ENCODE results near the gene ANO6. TPM values are rescaled to one million over a fixed set of nuclear protein-coding genes. Genes with fewer than 3 reads are reported as not detected.
"Not testable (repeated sequence)": the region's sequence is repeated elsewhere in the genome, so short reads cannot be mapped to it uniquely, and the experiment has no call there.

The ANO6 gene
- total RNA-seq, 4 donors from 2014 or later, result 117 to 224 (median 170) TPM

DNA sequence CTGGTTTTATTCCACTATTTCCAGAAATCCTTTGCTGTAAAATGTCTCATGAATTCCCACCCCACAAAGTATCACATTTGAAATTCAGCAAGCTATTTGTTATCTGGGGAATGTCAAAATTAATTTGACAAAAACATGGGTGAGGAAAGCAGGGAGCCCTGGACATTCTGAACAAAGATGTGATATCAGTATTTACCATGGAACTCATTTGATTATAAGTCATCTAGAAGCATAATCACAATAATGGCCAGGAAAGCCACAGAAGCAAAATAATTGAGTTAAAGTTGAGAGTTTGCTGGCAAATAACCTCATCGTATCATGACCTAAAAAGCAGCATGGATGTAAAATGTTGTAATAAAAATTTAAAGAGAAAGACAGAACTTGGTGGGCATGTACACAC, 96.1 kb downstream of the ANO6 start:
- no peak for ATAC-seq
- peaks cover 0 to 22% of the 10 kb centered on the region in 2 donors for H3K36me3 ChIP-seq
- H3K4me1 ChIP-seq, result peaks cover 14 to 40% (median 16%) of the 10 kb centered on the region in 3 donors
- no peaks in the 10 kb centered on the region for H3K9me3 ChIP-seq
- H3K27ac ChIP-seq, result no peak overlapping the region
- TF ChIP-seq CTCF (IDR thresholded peaks at IDR 0.05) (no peak), POLR2AphosphoS5 (IDR thresholded peaks at IDR 0.05) (no peak), POLR2A (IDR thresholded peaks at IDR 0.05) (no peak)
- 88 to 89% methylated on average over 1 of the region's 1 CpG for WGBS, 2 donors (ENCODE audit: low coverage in 1 of 2)
- H3K27me3 ChIP-seq, result no peaks in the 10 kb centered on the region
- no peak overlapping the region for H3K4me3 ChIP-seq

- Histone ChIP-seq H3K36me3 (peaks cover 0 to 22% of the 10 kb centered on the region in 2 donors), H3K4me1 (peaks cover 6 to 22% (median 9%) of the 10 kb centered on the region in 3 donors), H3K27me3 (no peaks in the 10 kb centered on the region), H3K9me3 (no peaks in the 10 kb centered on the region), H3K4me3 (no peak overlapping the region), H3K27ac (no peak overlapping the region)
- ATAC-seq, result no peak
- no peak for TF ChIP-seq CTCF (IDR thresholded peaks at IDR 0.05)
- TF ChIP-seq POLR2A (IDR thresholded peaks at IDR 0.05), result no peak
- TF ChIP-seq POLR2AphosphoS5 (IDR thresholded peaks at IDR 0.05), result no peak
- TF ChIP-seq EP300 (IDR thresholded peaks at IDR 0.05), result no peak
- WGBS, 2 donors (ENCODE audit: low coverage in 1 of 2), result 87% methylated on average over 1 of the region's 1 CpG; no CpG with 5 or more reads in 1 of the 2 donors
Measured at GRCh38 chr12:45314770-45315169, 98.9 kb downstream of the ANO6 start.

DNA sequence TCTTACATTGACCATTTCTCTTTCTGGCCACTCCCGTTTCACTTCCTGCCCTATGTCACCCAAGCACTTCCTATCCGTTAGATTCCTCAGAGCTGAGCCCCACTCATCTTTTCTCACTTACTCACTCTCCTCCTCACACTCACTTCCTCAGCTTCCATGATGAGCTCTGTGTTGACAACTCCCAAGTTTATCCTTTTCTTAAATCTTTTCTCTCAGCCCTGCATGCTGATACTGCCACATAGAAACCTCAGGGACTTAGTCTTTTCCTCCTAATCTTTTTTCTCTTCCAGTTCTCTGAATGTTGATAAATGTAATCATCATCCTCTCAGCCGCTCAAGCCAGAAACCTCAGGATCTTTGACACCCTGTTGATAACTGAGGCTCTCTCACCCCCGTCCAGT, 99.6 kb downstream of the ANO6 start:
- TF ChIP-seq CTCF (IDR thresholded peaks at IDR 0.05) (no peak), EP300 (IDR thresholded peaks at IDR 0.05) (no peak), POLR2A (IDR thresholded peaks at IDR 0.05) (no peak), POLR2AphosphoS5 (IDR thresholded peaks at IDR 0.05) (no peak)

DNA sequence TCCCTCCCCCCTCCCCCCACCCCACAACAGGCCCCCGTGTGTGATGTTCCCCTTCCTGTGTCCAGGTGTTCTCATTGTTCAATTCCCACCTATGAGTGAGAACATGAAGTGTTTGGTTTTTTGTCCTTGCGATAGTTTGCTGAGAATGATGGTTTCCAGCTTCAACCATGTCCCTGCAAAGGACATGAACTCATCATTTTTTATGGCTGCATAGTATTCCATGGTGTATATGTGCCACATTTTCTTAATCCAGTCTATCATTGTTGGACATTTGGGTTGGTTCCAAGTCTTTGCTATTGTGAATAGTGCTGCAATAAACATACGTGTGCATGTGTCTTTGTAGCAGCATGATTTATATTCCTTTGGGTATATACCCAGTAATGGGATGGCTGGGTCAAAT, 101.4 kb downstream of the ANO6 start:
- not testable (repeated sequence) for H3K4me3 ChIP-seq, H3K9me3 ChIP-seq, H3K27me3 ChIP-seq, ATAC-seq, H3K27ac ChIP-seq
- H3K36me3 ChIP-seq, result peaks cover 0 to 22% of the 10 kb centered on the region in 2 donors
- no CpG with 5 or more reads among the region's 3 CpGs for WGBS, 2 donors (ENCODE audit: low coverage in 1 of 2)
- peaks cover 0 to 10% (median 0%) of the 10 kb centered on the region in 3 donors for H3K4me1 ChIP-seq

More for the DNA sequence above, 99.6 kb downstream of the ANO6 start:
- Histone ChIP-seq H3K9me3 (no peaks in the 10 kb centered on the region), H3K4me1 (peaks cover 2 to 16% (median 2%) of the 10 kb centered on the region in 3 donors), H3K27me3 (no peaks in the 10 kb centered on the region), H3K36me3 (peaks cover 0 to 22% of the 10 kb centered on the region in 2 donors), H3K4me3 (no peak overlapping the region), H3K27ac (peak overlapping the region in 1 of 4 donors; percentile 3)
- ATAC-seq, result no peak
- 98 to 100% methylated on average over 4 of the region's 4 CpGs for WGBS, 2 donors (ENCODE audit: low coverage in 1 of 2)

DNA sequence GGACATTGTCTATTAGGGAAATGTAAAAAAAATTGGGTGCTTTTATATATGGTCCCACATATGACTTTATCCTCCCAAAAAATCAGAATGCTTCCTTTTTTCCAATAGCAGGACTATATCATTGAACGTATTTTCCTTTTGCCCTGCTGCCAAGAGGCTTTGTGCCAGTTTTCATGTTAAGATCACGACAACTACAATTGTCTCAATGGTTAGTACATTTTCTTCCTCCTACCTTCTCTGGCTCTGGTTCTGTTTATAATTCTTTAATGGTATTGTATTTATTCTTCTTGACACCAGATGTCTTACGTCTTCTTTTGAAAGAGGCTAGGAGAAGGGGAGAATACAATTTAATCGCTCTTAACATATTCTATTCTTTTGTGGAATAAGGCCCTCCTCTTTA, 106.9 kb downstream of the ANO6 start:
- no peak for ATAC-seq
- H3K4me1 ChIP-seq, result peaks cover 6 to 53% (median 7%) of the 10 kb centered on the region in 3 donors
- 20 to 29% methylated on average over 2 to 4 of the region's 4 CpGs for WGBS, 2 donors (ENCODE audit: low coverage in 1 of 2)
- H3K36me3 ChIP-seq, result no peaks in the 10 kb centered on the region
- H3K27ac ChIP-seq, result peak overlapping the region; percentile 53 to 81 (median 70)
- no peaks in the 10 kb centered on the region for H3K27me3 ChIP-seq
- H3K9me3 ChIP-seq, result no peaks in the 10 kb centered on the region
- TF ChIP-seq POLR2A (IDR thresholded peaks at IDR 0.05), result no peak
- TF ChIP-seq EP300 (IDR thresholded peaks at IDR 0.05), result no peak
- no peak for TF ChIP-seq CTCF (IDR thresholded peaks at IDR 0.05)
- no peak for TF ChIP-seq POLR2AphosphoS5 (IDR thresholded peaks at IDR 0.05)
- H3K4me3 ChIP-seq, result no peak overlapping the region
